ENCODE data around the gene HACD3. TPM values are rescaled to one million over a fixed set of nuclear protein-coding genes. Genes with fewer than 3 reads are reported as not detected.
A peak's percentile ranks its signal among the peaks of the same experiment; 100 is the strongest.

HACD3 gene
- total and polyA plus RNA-seq, 12 donors, result 3.7 to 13.4 (median 8.2) TPM

DNA sequence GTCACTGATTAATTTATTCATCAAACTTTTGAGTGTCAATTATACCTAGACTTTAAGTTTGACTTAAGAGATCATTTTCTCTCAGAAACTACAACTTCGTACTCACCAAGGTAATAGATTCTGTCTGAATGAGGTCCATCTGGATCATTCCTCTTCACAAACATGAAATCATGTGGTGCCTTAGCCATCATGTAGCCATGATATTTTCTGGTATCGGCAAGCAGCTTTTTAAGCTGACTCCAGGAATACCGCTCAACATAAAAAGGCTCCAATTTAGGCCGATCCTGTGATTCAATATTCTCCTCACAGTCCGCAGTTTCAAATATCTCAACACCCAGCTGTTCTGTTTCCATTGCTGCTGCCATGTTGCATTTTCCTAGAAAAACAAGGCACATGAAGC lies 18.1 kb upstream of the HACD3 start:
- DNase-seq (no peak), ATAC-seq (peak in 3 of 8 donors; percentile 4 to 17 (median 14))
- intact Hi-C loops (cut with DNase I), result no loop called here
- peaks cover 11 to 86% (median 50%) of the 10 kb centered on the region in 9 donors for H3K4me1 ChIP-seq
- peak overlapping the region; percentile 11 to 83 (median 70) for H3K27ac ChIP-seq
- H3K27me3 ChIP-seq, result no peaks in the 10 kb centered on the region
- no peaks in the 10 kb centered on the region for H3K9me3 ChIP-seq
- 62 to 64% methylated on average over 5 of the region's 5 CpGs for WGBS, 2 donors
- H3K4me3 ChIP-seq, result peak overlapping the region in 8 of 10 donors; percentile 11 to 48 (median 35)
- TF ChIP-seq, protein P1, sequence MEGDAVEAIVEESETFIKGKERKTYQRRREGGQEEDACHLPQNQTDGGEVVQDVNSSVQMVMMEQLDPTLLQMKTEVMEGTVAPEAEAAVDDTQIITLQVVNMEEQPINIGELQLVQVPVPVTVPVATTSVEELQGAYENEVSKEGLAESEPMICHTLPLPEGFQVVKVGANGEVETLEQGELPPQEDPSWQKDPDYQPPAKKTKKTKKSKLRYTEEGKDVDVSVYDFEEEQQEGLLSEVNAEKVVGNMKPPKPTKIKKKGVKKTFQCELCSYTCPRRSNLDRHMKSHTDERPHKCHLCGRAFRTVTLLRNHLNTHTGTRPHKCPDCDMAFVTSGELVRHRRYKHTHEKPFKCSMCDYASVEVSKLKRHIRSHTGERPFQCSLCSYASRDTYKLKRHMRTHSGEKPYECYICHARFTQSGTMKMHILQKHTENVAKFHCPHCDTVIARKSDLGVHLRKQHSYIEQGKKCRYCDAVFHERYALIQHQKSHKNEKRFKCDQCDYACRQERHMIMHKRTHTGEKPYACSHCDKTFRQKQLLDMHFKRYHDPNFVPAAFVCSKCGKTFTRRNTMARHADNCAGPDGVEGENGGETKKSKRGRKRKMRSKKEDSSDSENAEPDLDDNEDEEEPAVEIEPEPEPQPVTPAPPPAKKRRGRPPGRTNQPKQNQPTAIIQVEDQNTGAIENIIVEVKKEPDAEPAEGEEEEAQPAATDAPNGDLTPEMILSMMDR (IDR thresholded peaks at IDR 0.05), result no peak
- H3K36me3 ChIP-seq, result peaks cover 0 to 71% (median 18%) of the 10 kb centered on the region in 9 donors

DNA sequence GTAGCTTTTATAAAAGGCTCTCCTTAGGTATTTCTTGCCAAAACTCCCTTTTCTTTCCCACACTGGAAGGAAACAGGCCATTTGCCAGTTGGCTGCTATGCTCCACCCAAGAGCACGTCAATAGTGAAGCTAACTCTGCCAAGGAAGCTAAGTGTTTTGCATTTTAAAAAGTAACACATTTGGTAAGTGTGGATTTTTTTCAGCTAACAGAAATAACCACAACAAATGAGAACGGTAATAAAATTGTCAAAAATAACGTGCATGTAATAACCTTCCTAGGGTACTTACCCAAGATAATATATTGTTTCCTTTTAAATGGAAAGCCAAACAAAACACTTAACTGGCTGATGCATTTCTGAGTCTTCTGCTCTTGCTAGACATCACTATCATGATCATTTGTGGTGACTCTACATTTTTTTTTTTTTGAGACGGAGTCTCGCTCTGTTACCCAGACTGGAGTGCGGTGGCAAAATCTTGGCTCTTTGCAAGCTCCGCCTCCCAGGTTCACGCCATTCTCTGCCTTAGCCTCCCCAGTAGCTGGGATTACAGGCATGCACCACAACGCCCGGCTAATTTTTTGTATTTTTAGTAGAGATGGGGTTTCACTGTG lies 17.4 kb upstream of the HACD3 start:
- H3K27me3 ChIP-seq, result no peaks in the 10 kb centered on the region
- peaks cover 11 to 81% (median 53%) of the 10 kb centered on the region in 9 donors for H3K4me1 ChIP-seq
- H3K27ac ChIP-seq, result peak overlapping the region; percentile 11 to 83 (median 70)
- no peaks in the 10 kb centered on the region for H3K9me3 ChIP-seq
- DNase-seq (peak; percentile 34 to 80), ATAC-seq (peak; percentile 28 to 80 (median 48))
- H3K4me3 ChIP-seq, result peak overlapping the region in 8 of 10 donors; percentile 11 to 48 (median 35)
- 29 to 53% methylated on average over 10 of the region's 10 CpGs for WGBS, 2 donors
- TF ChIP-seq, protein P1 (IDR thresholded peaks at IDR 0.05), result no peak
- intact Hi-C loops (cut with DNase I), result no loop called here
- H3K36me3 ChIP-seq, result peaks cover 0 to 64% (median 18%) of the 10 kb centered on the region in 9 donors

DNA sequence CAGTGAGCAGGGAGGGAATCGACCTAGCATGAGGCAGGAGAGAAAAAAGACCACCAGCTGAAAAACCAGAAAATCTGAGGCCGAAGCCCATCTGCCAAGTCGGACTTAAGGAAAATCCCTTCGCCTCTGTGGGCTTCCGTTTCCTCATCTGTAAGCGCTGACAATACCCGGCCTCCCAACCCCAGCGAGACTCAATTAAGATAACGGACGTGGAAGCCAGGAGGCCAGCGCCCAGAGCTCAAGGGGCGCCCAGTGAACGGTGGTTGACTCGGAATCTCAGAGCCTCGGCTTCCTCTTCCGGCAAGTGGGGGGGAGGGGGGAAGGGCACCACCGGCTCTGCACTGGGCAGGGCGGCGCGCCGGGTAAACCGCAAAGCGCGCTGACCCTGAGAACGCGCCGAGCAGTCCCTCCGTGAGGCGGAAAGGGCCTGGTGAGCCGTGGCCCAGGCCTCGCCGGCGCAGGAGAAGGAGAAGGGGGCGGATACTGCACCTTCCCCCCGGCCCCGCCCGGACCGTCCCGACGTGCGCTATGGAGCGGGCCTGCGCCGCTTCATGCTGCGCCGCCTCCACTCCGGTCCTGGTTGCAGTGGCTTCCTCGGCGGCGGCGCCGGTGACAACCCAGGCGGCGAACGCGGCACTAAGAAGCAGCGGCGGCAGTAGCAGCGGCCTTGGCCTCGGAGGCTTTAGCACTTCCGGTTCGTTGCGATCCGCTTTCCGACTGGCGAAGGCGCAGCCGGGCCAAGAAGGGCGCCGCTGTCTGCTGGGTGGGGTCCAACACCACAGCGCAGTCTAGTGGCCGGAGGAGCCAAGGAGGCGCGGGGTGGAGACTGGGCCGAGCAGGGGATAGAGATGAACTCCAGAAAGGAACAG lies 13.0 kb upstream of the HACD3 start, which contains the start of gene DPP8:
Gene DPP8 (minus strand): TSS at position 693 of the 869 bp plus-strand sequence. CDS start 5,136 bp downstream, outside the sequence.
- peaks cover 11 to 47% (median 42%) of the 10 kb centered on the region in 9 donors for H3K4me1 ChIP-seq
- TF ChIP-seq, protein P1 (IDR thresholded peaks at IDR 0.05), result peak; percentile 53 to 97 (median 83)
- DNase-seq, result peak; percentile 93 to 94
- WGBS, 2 donors, result 0 to 1% methylated on average over 74 to 75 of the region's 75 CpGs
- H3K4me3 ChIP-seq, result peak within 1 kb of the TSS; percentile 89 to 100 (median 98)
- ATAC-seq, result peak; percentile 98 to 99 (median 98)
- H3K36me3 ChIP-seq, result peaks cover 0 to 21% (median 0%) of the 10 kb centered on the region in 9 donors
- H3K27ac ChIP-seq, result peak within 1 kb of the TSS; percentile 84 to 98 (median 93)
- H3K27me3 ChIP-seq, result no peaks in the 10 kb centered on the region
- no peaks in the 10 kb centered on the region for H3K9me3 ChIP-seq
- intact Hi-C loops (cut with DNase I), result no loop called here

DNA sequence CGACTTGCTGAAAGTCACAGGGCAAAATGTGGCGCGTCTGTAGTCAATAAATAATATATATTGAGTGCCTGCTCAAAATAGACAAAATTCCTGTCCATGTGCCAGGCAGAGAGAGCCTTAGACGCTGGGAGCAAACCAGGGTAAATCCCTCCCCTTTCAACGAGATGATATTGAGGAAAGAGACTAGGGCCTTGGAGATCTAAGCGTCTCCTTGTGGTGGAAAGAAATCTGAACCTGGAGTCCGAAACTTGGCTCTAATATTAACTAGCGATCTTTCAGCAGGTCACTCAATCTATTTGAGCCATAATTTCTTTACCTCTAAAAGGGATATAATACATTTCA lies 12.4 kb upstream of the HACD3 start:
- Histone ChIP-seq H3K9me3 (no peaks in the 10 kb centered on the region), H3K36me3 (peaks cover 0 to 18% (median 0%) of the 10 kb centered on the region in 9 donors), H3K27me3 (no peaks in the 10 kb centered on the region), H3K4me1 (peaks cover 11 to 41% (median 36%) of the 10 kb centered on the region in 9 donors), H3K4me3 (peak overlapping the region in 7 of 10 donors; percentile 93 to 100 (median 97)), H3K27ac (peak overlapping the region in 8 of 10 donors; percentile 89 to 98 (median 94))
- ATAC-seq (no peak), DNase-seq (no peak)
- TF ChIP-seq, protein P1 (IDR thresholded peaks at IDR 0.05), result peak in 2 of 9 donors; percentile 2 to 7
- intact Hi-C loops (cut with DNase I), result no loop called here
- WGBS, 2 donors, result 33 to 36% methylated on average over 8 of the region's 8 CpGs
